NCI-H1417 treated with DMSO at 0.1 percent for 48 hours (cell line): ENCODE measurements around the gene GGA3.
"Not testable (repeated sequence)": the region's sequence is repeated elsewhere in the genome, so short reads cannot be mapped to it uniquely, and the experiment has no call there.

Experiments
- DNase-seq: peaks from one replicate; lab custom pipeline; 2025; lab: John Stamatoyannopoulos, UW

The GGA3 gene

DNA sequence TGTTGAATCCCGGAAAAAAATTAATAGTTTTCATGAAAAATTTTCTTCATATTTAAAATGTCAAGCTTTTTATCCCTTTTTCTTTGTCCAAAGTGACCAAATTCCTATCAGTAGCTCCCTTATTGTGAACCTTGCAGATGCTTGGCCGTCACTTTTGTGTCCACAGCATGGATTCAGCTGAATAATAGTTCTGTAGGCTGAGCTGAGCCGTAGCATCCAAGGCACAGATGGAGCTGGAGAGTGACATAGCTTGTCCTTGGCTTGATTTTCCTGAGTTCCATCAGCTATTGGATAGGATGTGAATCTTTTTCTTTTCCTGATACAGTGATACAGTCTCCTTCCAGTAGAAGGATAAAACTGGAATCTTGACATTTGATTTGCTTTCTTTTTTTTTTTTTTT is 52.3 kb downstream of the GGA3 start:
- DNase-seq = no peak

DNA sequence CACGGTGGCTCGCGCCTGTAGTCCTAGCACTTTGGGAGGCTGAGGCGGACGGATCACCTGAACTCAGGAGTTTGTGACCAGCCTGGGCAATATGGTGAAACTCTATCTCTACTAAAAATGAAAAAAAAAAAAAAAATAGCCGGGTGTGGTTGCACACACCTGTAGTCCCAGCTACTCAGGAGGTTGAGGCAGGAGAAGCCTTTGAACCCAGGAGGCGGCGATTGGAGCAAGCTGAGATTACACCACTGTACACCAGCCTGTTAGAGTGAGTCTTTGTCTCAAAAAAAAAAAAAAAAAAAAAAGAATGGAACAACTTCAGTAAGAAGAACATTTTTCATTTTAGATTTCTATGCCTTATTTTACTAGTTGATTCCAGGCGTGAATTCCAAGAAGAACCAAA is 53.2 kb downstream of the GGA3 start:
- DNase-seq = no peak

DNA sequence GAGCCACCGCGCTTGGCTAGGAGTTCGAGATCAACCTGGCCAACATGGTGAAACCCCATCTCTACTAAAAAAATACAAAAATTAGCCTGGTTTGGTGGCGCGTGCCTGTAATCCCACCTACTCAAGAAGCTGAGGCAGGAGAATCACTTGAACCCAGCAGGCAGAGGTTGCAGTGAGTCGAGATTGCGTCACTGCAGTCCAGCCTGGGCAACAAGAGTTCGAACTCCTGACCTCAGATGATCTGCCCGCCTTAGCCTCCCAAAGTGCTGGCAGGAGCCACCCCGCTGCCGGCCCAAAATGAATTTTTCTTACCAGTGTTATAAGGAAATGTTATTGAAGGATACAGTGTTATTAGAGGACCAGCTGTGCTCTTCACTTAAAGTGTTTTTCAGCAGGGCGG is 53.6 kb downstream of the GGA3 start:
- DNase-seq = no peak

DNA sequence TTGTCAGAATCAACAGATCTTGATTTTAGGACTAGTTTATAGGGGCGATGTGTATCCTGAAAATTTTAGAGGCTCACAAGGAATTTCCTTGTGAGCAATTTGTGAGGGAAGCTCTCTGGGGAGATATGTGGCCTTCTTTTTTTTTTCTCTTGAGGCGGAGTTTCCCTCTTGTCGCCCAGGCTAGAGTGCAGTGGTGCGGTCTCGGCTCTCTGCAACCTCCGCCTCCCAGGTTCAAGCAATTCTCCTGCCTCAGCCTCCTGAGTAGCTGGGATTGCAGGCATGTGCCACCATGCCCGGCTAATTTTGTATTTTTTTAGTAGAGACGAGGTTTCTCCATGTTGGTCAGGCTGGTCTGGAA is 54.4 kb downstream of the GGA3 start:
- not testable (repeated sequence) for DNase-seq

DNA sequence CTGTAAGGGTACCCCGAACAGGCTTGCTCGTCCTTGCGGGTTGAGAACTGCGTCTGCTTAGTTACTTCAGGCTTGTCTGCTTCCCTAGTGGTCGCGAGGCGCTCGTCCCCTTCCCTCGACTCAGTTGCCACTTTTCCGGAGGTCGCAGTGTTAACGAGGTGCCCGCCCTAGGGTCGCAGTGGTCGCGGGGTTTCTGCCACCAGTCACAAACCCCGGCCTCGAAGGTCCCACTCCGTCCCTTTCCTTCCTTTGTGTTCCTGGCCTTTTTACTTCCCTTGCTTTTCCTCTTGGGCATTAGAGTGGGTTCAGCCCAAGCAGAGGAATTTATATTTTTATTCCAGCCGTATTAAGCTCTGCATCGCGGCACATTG is 55.6 kb downstream of the GGA3 start:
- DNase-seq = no peak

DNA sequence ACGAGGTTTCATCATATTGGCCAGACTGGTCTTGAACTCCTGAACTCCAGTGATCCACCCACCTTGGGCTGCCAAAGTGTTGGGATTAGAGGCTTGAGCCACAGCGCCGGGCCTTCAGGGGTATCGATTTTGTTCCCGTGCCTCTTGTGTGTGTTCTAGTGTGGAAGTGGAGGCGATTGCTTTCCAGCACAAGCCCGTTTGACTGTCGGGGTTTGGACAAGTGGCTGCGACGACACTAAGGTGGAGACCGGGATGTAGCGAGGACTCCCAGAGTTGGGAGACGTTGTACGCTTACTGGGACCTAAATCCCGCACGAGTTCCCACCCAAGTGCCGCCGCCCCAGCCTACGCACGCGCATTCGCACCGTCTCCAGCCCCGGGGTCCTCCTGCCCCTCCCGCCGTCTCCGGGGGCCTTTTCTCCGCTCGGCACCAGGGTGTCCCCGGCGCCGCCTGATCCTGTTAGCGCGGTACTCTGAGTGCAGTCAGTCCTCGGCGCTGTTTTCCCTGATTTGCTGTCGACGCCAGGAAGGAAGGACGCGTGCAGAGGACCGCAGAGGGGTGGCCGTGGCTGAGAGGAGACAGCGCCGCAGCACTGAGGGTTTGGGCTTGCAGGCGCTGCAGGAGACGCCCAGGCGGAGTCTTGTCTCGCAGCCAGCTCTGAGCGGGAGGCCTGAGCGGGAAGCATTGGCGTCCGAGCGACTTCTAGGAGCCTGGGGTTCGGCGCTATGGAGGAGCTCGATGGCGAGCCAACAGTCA is 56.2 kb downstream of the GGA3 start, which contains the start of gene NUP85:
Gene NUP85, plus strand, starts transcription at position 643 of the 756 bp plus-strand sequence. Its CDS starts 83 bp downstream, at position 726.
- peak; percentile 76 for DNase-seq

DNA sequence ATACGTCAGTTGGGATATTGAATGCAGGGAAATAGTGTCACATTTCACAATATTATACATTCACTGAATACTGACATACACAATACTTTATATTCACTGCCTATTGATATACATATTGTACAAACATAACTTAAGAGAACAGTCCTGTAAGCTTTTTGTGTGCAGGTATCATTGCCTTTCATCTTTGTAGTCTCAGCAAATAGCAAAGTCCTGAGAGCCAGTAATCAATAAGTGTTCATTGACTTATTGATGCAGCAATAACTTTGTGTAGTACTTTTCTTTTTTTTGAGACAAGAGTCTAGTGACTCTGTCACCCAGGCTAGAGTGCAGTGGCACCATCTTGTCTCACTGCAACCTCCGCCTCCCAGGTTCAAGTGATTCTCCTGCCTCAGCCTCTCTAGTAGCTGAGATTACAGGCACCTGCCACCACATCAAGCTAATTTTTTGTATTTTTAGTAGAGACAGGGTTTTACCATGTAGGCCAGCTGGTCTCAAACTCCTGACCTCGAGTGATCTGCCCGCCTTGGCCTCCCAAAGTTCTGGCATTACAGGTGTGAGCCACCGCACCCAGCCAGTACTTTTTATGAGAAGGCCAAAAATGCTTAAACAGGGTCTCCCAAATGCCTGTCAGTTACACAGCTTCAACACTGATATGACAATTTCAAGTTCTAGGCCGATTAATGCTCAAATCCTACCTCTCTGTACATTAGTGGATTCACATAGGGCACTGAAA is 61.4 kb downstream of the GGA3 start:
- DNase-seq = no peak

DNA sequence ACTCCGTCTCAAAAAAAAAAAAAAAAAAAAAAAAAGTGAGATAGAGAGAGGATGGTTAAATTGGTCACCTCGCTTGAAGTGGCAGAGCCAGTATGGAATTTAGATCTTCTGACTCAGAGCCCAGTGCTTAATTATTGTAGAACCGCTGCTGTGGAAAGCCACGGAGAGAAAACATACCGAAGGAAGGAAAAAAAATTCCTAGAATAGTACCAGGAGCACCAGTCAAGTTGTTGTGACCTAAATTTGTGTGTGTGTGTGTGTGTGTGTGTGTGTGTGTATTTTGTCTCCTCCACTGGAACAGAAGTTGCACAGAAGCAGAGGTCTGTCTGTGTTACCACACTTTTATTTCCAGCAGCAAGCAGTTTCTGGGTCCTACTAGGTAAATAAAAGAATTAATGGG is 66.5 kb downstream of the GGA3 start:
- no peak for DNase-seq

DNA sequence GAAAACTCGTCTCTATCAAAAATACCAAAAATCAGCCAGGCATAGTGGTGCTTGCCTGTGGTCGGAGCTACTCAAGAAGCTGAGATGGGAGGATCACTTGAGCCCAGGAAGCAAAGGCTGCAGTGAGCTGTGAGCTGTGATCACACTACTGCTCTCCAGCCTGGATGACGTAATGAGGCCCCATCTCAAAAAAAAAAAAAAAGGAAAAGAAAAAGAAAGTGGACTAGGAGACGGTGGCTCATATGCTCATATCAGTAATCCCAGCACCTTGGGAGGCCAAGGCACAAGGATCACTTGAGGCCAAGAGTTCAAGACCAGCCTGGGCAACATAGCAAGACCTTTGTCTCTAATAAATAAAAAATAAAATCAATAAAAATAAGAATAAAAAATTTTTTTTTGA is 69.8 kb downstream of the GGA3 start:
- DNase-seq = no peak

DNA sequence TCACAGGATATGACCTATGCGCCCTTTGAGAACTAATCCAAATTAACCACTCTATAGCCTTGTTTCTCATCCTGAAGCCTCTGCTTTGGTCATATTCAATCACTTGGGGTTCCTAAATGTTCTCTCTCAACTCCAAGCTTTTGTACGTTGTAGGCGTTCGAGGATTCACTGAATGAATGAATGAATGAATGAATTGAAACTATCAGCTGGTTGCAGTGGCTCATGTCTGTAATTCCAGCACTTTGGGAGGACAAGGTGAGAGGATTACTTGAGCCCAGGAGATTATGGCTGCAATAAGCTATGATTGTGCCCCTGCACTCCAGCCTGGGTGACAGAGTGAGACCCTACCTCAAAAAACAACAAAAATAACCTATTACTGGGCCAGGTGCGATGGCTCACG is 72.8 kb downstream of the GGA3 start:
- DNase-seq = no peak
